OCI-LY7 (cell line): ENCODE measurements around the gene GNB1L. TPM values are rescaled to one million over a fixed set of nuclear protein-coding genes. Genes with fewer than 3 reads are reported as not detected.

Experiments
- BruUV-seq: library from RNA; stranded (reverse); fragments of 400-500 nt; replicated peaks from 2 replicates; lab custom pipeline; 2021; lab: Mats Ljungman, UMichigan
- CTCF ChIA-PET: fragments of 300-600 bp; sonication (Branson Sonifier 250); formaldehyde crosslinking; loops from one replicate; lab custom pipeline; 2022; ENCODE audit warnings: antibody characterized with exemption; ENCODE audit not compliant: unreplicated experiment; lab: Charles Lee
- POLR2A ChIA-PET: fragments of 300-600 bp; sonication (Branson Sonifier 250); formaldehyde crosslinking; loops from one replicate; lab custom pipeline; 2022; ENCODE audit warnings: antibody characterized with exemption; lab: Charles Lee
- DNase-seq: peaks from one replicate; pipeline ENCODE4 v3.0.0-alpha.2; 2015; ENCODE audit warnings: low spot score
- H2AFZ ChIP-seq: fragments of 200-600 bp; sonication (generic), shearing (Covaris generic); 2 replicates; pipeline ENCODE4 v1.6.1; 2014; ENCODE audit warnings: mild to moderate bottlenecking, antibody characterized with exemption, low read length, moderate library complexity
- H3K27ac ChIP-seq: fragments of 200-600 bp; sonication (generic); 2 replicates; pipeline ENCODE4 v1.5.1; 2014; ENCODE audit warnings: mixed run types, low read depth, mild to moderate bottlenecking, moderate library complexity, low read length, inconsistent platforms; ENCODE audit not compliant: poor library complexity, severe bottlenecking
- H3K36me3 ChIP-seq: fragments of 200-600 bp; sonication (generic); 2 replicates; pipeline ENCODE4 v1.6.1; 2014; ENCODE audit warnings: mild to moderate bottlenecking, antibody characterized with exemption, low read length, moderate library complexity, mixed read lengths; ENCODE audit not compliant: insufficient read depth
- H3K4me1 ChIP-seq: fragments of 200-600 bp; sonication (generic); 2 replicates; pipeline ENCODE4 v1.5.1; 2014; ENCODE audit warnings: mild to moderate bottlenecking, low read length; ENCODE audit not compliant: insufficient read depth, poor library complexity, severe bottlenecking
- H3K4me2 ChIP-seq: fragments of 200-600 bp; sonication (generic); 2 replicates; pipeline ENCODE4 v1.6.1; 2014; ENCODE audit warnings: mild to moderate bottlenecking, low read length
- H3K4me3 ChIP-seq: fragments of 200-600 bp; sonication (generic); 2 replicates; pipeline ENCODE4 v1.5.1; 2014; ENCODE audit warnings: mild to moderate bottlenecking, low read depth, low read length; ENCODE audit not compliant: poor library complexity, severe bottlenecking
- H3K79me2 ChIP-seq: fragments of 200-600 bp; sonication (generic); 2 replicates; pipeline ENCODE4 v1.6.1; 2016; ENCODE audit warnings: low read depth, mild to moderate bottlenecking, low read length, moderate library complexity, mixed read lengths; ENCODE audit not compliant: insufficient read depth
- H3K9me2 ChIP-seq: fragments of 200-600 bp; sonication (generic); 2 replicates; pipeline ENCODE4 v1.6.1; 2016; ENCODE audit warnings: mild to moderate bottlenecking, low read length, mixed read lengths; ENCODE audit not compliant: insufficient read depth
- H3K9me3 ChIP-seq: fragments of 200-600 bp; sonication (generic); 2 replicates; pipeline ENCODE4 v1.6.1; 2014; ENCODE audit warnings: mild to moderate bottlenecking, mixed run types, low read length, mixed read lengths
- H4K20me1 ChIP-seq: fragments of 200-600 bp; sonication (generic); 2 replicates; pipeline ENCODE4 v1.6.1; 2014; ENCODE audit warnings: mild to moderate bottlenecking, antibody characterized with exemption, low read length, moderate library complexity, mixed read lengths; ENCODE audit not compliant: insufficient read depth
- CTCF ChIP-seq: fragments of 200-600 bp; sonication (generic); conservative IDR thresholded peaks from 2 replicates; pipeline ENCODE4 v1.5.1; 2014; ENCODE audit warnings: mild to moderate bottlenecking, antibody characterized with exemption, low read length, moderate library complexity, mixed read lengths
- EZH2phosphoT487 ChIP-seq: fragments of 200-600 bp; sonication (generic); IDR thresholded peaks from 2 replicates; pipeline ENCODE4 v1.6.1; 2018; ENCODE audit warnings: low read depth, borderline replicate concordance, mild to moderate bottlenecking, mixed run types, antibody characterized with exemption, low read length, moderate library complexity, mixed read lengths
- intact Hi-C: fragments of 100-400 bp; cut with micrococcal nuclease; formaldehyde crosslinking; loops from one replicate; pipeline ENCODE4 v1.10.0; 2022; ENCODE audit not compliant: unreplicated experiment
- total RNA-seq, 2 experiments: library from RNA; depleted of rRNA in 1 of 2; stranded (reverse); fragments of >200 nt in 1 of 2; shearing (Covaris generic) in 1 of 2; gene quantifications; 2 replicates each; pipeline ENCODE4 v1.2.3, GENCODE V29; 2014 to 2022

The GNB1L gene
- total RNA-seq, 2 experiments from 2014 or later = 13.1 to 26.7 TPM

- no peak for DNase-seq
- H2AFZ ChIP-seq = no peak overlapping the region
- no peak overlapping the region for H3K27ac ChIP-seq
- no peak overlapping the region for H3K4me3 ChIP-seq
- ChIA-PET POLR2A (no interaction called here), CTCF (no interaction called here)
- H3K4me1 ChIP-seq = no peaks in the 10 kb centered on the region
- TF ChIP-seq CTCF (no peak), EZH2phosphoT487 (no peak)
- no peaks in the 10 kb centered on the region for H3K9me3 ChIP-seq
- H3K79me2 ChIP-seq = no peaks in the 10 kb centered on the region
- no peaks in the 10 kb centered on the region for H3K36me3 ChIP-seq
- no peaks in the 10 kb centered on the region for H4K20me1 ChIP-seq
- H3K4me2 ChIP-seq = no peak overlapping the region
- intact Hi-C loops = no loop called here
- no peaks in the 10 kb centered on the region for H3K9me2 ChIP-seq
- no TSS peak for BruUV-seq
Measured at GRCh38 chr22:19742160-19743066, 112.3 kb downstream of the GNB1L start.

- intact Hi-C loops = no loop called here
Measured at GRCh38 chr22:19741053-19741452, 113.6 kb downstream of the GNB1L start.

More at GRCh38 chr22:19741053-19741452, 113.6 kb downstream of the GNB1L start:
- CTCF ChIA-PET = no interaction called here
- DNase-seq = no peak
- H3K9me2 ChIP-seq = no peaks in the 10 kb centered on the region
- H4K20me1 ChIP-seq = no peaks in the 10 kb centered on the region
- BruUV-seq = no TSS peak
- H2AFZ ChIP-seq = no peak overlapping the region
- POLR2A ChIA-PET = no interaction called here
- no peak for TF ChIP-seq CTCF
- no peak for TF ChIP-seq EZH2phosphoT487
- H3K4me3 ChIP-seq = no peak overlapping the region
- no peak overlapping the region for H3K27ac ChIP-seq
- no peak overlapping the region for H3K4me2 ChIP-seq
- H3K9me3 ChIP-seq = no peaks in the 10 kb centered on the region
- H3K4me1 ChIP-seq = no peaks in the 10 kb centered on the region
- H3K79me2 ChIP-seq = no peaks in the 10 kb centered on the region
- H3K36me3 ChIP-seq = no peaks in the 10 kb centered on the region
